SW480 (cell line): ENCODE data around the gene TOE1.

Experiments used
- DNase-seq: peaks from one replicate; pipeline ENCODE4 v3.0.0-alpha.2; 2016; ENCODE audit warnings: low spot score

TOE1 gene

DNA sequence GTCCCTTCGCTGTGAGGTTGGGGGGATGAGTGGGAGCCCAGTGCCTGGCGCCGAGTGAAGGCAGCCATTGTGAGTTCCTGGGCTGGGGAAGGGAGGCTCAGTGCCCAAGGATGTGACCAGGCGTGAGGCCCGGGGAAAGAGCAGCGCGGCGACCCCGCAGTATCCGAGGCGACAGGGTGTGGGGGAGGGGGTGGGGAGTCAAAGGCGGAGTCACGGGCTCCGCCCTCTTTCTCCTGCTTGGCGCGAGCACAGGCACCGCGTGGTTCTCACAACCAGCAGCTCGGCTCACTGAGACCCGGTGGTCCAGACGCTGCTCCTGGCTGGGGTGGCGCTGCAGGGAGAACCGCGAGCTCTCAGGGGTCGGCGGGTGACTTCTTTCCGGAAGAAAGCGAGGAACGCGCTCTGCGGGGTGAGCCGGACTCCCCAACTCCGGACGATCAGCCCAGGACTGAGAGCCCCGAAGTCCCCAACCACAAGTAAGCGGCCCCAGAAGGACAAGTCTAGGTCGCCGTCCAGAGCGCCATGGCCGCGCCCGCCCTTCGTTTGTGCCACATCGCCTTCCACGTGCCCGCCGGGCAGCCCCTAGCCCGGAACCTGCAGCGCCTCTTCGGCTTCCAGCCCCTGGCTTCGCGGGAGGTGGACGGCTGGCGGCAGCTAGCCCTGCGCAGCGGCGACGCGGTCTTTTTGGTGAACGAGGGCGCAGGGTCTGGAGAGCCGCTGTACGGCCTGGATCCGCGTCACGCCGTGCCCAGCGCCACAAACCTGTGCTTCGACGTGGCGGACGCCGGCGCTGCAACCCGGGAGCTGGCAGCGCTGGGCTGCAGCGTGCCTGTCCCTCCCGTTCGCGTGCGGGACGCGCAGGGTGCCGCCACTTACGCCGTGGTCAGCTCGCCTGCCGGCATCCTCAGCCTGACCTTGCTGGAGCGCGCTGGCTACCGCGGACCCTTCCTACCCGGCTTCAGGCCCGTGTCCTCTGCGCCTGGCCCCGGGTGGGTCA lies 13.0 kb upstream of the TOE1 start, which contains the start of gene HPDL:
Gene HPDL (plus strand): TSS at position 269 of the 997 bp plus-strand sequence. CDS start 254 bp downstream, at position 523.
- DNase-seq: peak; percentile 80

- peak; percentile 33 for DNase-seq
Measured at GRCh38 chr1:45327644-45328515, 12.1 kb upstream of the TOE1 start.

DNA sequence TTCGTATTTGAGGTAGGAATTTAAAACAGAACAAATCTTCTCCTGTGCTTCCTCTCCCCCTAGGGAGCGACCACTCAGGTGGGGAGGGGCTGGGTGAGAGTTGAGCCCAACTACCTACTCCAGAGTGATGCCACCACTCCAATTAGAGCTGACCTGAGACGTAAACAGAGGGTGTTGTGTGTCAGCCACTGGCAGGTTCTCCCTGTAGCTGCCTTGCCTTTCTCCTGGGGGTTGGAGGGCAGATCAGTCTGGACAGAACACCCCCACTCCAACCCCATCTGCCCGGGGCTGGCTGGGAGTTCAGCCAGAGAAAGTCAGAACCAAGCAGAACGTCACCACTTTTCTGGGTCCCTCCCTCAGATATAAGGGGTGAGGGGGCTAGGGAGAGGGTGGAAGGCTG lies 11.3 kb upstream of the TOE1 start:
- DNase-seq: no peak

- no peak for DNase-seq
Measured at GRCh38 chr1:45329445-45329844, 10.5 kb upstream of the TOE1 start.

DNA sequence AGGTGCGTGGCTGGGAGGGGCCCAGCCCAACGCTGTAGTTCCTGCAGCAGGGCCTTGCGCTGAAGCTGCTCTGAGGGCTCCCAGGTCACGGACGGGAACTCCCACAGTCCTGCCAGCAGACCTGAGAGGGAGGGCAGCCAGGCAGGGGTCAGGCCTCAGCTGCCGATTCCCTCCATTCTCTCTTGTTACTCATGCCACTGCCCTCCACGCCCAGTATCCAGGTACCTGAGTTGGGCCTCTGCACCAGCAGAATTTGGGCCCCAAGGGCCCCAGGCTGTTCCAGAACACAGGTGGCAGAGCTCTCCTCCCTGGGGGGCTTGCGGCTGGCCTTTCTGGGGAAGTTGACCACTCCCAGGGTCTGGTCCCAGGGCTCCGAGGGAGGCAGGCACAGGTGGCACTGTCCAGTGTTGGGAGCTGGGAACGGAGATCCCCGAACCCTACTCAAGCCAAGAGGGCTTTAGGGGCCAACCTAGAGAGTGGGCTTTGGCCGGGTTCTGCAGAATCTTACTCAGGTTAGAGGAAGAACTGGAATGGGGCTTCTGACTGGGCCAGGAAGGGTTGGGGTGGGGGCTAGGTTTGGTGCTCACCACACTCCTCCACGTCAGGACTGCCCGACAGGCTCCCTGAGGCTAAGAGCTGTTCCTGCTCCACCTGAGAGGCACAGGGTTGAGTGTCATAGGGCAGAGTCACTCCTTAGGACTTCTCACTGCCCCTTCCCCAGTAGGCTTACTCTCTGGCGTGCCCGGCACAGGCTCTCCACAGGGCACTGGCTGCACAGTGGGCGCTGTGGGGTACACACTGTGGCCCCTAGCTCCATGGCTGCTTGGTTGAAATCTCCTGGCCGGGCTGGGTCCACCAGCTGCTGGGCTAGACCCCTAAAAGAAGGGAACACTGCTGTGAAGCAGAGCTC lies 8.3 kb upstream of the TOE1 start:
- DNase-seq: no peak

DNA sequence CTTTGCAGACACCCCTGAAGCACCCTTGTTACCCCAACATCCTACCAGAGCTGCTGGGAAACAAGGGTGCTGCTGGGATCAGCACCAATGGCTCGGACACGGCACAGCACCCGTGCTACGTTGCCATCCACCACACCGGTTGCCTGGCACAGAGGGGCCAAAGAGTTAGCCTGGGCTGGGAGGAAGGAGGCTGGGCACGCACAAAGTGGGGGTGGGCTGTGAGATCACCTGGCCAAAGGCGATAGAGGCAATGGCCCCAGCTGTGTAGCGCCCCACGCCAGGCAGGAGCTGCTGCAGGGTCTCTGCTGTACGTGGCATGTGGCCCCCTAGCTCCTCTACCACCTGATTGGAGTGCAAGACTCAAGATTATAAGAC lies 7.6 kb upstream of the TOE1 start:
- DNase-seq: no peak

- no peak for DNase-seq
Measured at GRCh38 chr1:45334308-45335245, 5.4 kb upstream of the TOE1 start.

DNA sequence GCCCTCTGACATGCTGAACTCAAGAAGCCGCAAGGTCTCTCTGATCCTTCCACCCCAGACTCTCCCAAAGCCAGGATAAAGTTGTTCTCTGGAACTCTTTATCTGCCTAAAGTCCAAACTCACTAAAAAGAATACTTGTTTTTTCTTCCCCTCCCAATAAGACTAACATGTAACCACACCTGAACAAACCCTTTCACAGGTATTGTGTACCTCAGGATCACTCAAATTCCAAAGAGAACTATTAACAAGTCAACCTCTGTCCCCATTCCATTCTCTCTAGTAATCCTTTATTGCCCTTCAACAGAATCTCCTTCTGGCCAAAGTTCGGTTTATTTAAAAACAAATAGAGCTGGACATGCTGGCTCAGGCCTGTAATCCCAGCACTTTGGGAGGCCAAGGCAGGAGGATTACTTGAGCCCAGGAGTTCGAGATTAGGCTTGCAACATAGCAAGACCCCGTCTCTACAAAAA lies 4.1 kb upstream of the TOE1 start:
- peak; percentile 73 for DNase-seq

GRCh38 chr1:45337630-45338325 lies 2.2 kb upstream of the TOE1 start:
- peak; percentile 41 for DNase-seq

GRCh38 chr1:45340816-45341466 lies 971 bp downstream of the TOE1 start:
- DNase-seq: no peak

GRCh38 chr1:45344499-45344898 lies 4.5 kb downstream of the TOE1 start:
- DNase-seq: no peak

DNA sequence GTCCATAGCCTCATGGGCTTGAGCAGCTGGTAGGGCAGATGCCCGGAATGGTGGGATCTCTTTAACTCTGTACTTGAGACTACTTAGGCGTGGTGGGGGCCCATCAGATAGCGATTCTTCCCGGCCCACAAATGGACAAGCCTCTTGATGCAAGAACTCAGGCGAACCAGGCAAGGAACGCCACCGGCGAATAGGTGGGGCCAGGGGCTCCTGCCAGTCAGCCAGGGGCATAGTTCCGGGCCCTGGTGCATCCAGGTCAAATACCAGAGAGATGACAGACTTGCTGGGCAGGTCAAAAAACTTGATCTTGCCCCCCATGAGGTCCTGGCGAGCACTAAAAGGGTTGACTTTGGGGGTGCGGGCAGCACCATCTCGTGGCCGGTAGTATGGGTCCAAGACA lies 5.0 kb downstream of the TOE1 start:
- no peak for DNase-seq

GRCh38 chr1:45346473-45346872 lies 6.5 kb downstream of the TOE1 start:
- no peak for DNase-seq

DNA sequence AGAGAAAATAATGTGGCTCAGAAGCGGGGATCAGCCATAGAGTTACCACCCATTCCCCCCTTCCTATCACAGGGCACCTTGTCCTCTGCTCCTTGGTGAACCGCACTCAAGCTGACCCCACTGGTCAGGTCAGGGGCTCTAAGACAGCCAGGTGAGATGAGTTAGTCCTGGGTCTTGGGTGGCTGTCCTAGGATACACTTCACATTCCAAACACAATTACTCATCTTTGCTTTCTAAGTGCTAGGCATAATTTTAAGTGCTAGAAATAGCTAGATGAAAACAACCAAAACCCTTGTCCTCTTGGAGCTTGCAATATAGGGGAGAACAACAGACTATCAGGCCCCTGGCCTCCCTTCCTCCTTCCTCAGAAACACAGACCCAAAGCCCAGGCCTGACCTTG lies 8.1 kb downstream of the TOE1 start:
- DNase-seq: no peak

DNA sequence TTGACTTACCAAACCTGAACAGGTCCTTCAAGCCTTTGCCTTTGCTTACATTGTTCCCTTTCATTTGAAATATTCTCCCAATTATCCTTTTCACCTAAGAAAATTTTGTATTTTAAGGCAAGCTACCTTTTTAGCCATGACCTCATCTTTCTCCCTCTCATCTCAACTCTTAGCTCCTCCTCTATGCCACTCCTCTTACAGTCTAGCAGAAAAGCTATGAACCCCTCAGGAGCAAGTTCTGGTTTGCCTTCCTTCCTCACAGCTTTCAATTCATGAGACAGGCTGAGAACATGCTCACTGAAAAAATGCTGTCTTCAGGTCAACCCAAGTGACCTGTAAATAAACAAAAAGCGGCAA lies 8.6 kb downstream of the TOE1 start:
- no peak for DNase-seq

DNA sequence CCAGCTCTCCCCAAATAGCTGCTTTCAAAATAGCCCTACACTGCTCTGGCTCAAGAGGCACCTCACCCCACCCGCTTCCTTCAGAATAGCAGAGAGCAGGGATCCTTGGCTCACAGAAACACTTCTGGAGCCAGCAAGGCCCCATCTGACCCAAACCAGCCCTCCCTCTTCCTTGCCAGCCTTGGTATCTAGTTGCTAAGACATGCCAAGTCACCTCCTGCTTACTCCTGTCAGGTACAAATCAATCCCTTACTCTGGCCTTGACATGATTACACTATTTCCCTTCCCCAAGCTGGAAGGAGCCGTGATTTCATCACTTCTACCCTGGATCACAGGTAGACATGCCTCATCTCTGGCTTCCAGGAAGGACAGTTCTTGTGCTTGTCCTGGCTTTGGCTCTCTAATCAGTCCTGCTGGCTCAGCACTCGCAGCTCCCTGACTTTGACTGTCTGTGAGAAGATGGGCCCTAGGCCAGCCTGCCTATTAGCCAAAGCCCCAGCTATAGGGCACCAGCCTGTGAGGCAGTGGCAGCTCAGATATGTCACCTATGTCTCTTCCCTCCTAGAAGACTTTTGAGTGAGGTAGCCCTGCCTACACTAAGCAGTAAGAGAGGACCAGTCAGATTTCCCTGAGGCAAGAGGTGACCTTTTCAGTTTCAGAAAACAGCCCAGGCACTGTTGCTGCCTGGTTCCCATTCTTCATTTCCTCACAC lies 9.2 kb downstream of the TOE1 start:
- no peak for DNase-seq

- no peak for DNase-seq
Measured at GRCh38 chr1:45351508-45351907, 11.5 kb downstream of the TOE1 start.

DNA sequence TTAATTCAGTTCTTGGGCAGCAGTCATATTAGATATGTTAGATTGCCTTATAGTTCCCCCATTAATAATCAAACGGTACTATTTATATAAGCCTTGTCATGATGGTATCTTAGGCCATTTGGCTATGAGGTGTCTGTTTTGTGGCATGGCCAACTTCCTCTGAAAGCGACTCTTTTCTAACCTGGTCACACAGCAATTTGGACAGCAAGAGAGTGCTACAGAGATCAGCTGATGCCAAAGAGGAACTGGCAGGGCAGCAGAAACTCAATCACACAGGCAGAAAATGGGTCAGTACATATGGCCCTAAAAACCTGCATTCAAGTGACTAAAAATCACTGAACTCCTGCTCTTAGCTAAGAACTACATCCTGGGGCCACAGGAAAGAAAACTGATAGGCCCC lies 13.7 kb downstream of the TOE1 start:
- DNase-seq: no peak

DNA sequence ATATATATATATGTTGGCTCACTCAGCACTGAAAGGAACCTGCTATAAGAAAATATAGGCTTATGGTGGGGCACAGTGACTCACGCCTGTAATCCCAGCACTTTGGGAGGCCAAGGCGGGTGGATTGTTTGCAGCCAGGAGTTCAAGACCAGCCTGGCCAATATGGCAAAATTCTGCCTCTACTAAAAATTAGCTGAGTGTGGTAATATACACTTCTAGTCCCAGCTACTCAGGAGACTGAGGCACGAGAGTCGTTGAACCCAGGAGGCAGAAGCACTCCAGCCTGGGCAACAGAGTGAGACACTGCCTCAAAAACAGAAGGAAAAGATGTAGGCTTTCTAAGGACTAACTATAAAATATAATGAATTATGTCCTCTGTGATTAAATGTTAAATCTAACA lies 14.9 kb downstream of the TOE1 start:
- no peak for DNase-seq
